HCT116 (cell line): ENCODE measurements around the gene NUBPL. TPM values are rescaled to one million over a fixed set of nuclear protein-coding genes. Genes with fewer than 3 reads are reported as not detected.

Source experiments
- ATAC-seq: fragments of 200-7000 bp; cut with Tn5 transposase; 2 replicates; pipeline ENCODE4 v1.9.1; 2020; ENCODE audit warnings: mild to moderate bottlenecking, moderate library complexity
- BruUV-seq: library from RNA; stranded (reverse); fragments of 400-500 nt; replicated peaks from 2 replicates; lab custom pipeline; 2021; lab: Mats Ljungman, UMichigan
- CTCF ChIA-PET: fragments of 300-600 bp; sonication (Branson Sonifier 250); formaldehyde crosslinking; loops from one replicate; lab custom pipeline; 2021; ENCODE audit warnings: antibody characterized with exemption; lab: Charles Lee
- POLR2A ChIA-PET: fragments of 300-600, 350-600 bp; sonication (Branson Sonifier 250); formaldehyde crosslinking; loops from one replicate; lab custom pipeline; 2021; ENCODE audit warnings: antibody characterized with exemption; lab: Charles Lee
- RAD21 ChIA-PET, 2 experiments: fragments of 300-600 bp; sonication (Branson Sonifier 250); formaldehyde crosslinking; loops; one replicate each; lab custom pipeline; 2023; ENCODE audit warnings: low total read pairs in 2 of 2; ENCODE audit not compliant: uncharacterized antibody in 2 of 2, unreplicated experiment in 2 of 2, low non-redundant PET in 1 of 2; lab: Charles Lee
- DNase-seq: peaks from one replicate; pipeline ENCODE4 v3.0.0-alpha.2; 2010; ENCODE audit warnings: low read depth, low spot score
- H2AFZ ChIP-seq: fragments of 200-600 bp; shearing (Covaris generic), sonication (generic); 2 replicates; pipeline ENCODE4 v1.6.1; 2017; ENCODE audit warnings: low read depth, mixed run types, mixed read lengths, antibody characterized with exemption, low read length; ENCODE audit not compliant: poor library complexity, severe bottlenecking
- H3K27ac ChIP-seq: 2 replicates; pipeline ENCODE4 v1.5.1; 2012; ENCODE audit warnings: low read depth, low read length
- H3K27me3 ChIP-seq: fragments of 200-600 bp; sonication (generic); 2 replicates; pipeline ENCODE4 v1.6.1; 2016; ENCODE audit warnings: mixed run types, low read length, mixed read lengths; ENCODE audit not compliant: insufficient read depth
- H3K36me3 ChIP-seq, 2 experiments: fragments of 200-500 bp in 1 of 2; fragments of 200-600 bp in 1 of 2; sonication (Bioruptor generic) in 1 of 2; sonication (generic) in 1 of 2; 2 replicates each; pipeline versions ENCODE4 v1.5.1 to v1.6.1; 2014 to 2016; ENCODE audit warnings: low read length in 2 of 2, inconsistent platforms in 1 of 2, mixed read lengths in 1 of 2, mixed run types in 1 of 2; ENCODE audit not compliant: insufficient read depth in 2 of 2, control insufficient read depth in 1 of 2
- H3K4me1 ChIP-seq, 2 experiments: fragments of 200-600 bp in 1 of 2; sonication (generic) in 1 of 2; 2 replicates each; pipeline versions ENCODE4 v1.5.1 to v1.6.1; 2012 to 2017; ENCODE audit warnings: low read length in 2 of 2, inconsistent platforms in 1 of 2, mild to moderate bottlenecking in 1 of 2, mixed read lengths in 1 of 2, mixed run types in 1 of 2, moderate library complexity in 1 of 2; ENCODE audit not compliant: insufficient read depth in 2 of 2, control insufficient read depth in 1 of 2
- H3K4me2 ChIP-seq: fragments of 200-600 bp; sonication (generic); 2 replicates; pipeline ENCODE4 v1.6.1; 2017; ENCODE audit warnings: mixed run types, low read length, mixed read lengths
- H3K4me3 ChIP-seq, 2 experiments: fragments of 200-600 bp in 1 of 2; sonication (generic) in 1 of 2; replicated peaks in 1 of 2; 2 replicates each; pipeline ENCODE4 v1.5.1; 2011 to 2016; ENCODE audit warnings: low read length in 2 of 2, control low read depth in 1 of 2, low read depth in 1 of 2, mild to moderate bottlenecking in 1 of 2, mixed read lengths in 1 of 2, mixed run types in 1 of 2
- H3K79me2 ChIP-seq: fragments of 200-600 bp; sonication (generic); 2 replicates; pipeline ENCODE4 v1.6.1; 2017; ENCODE audit warnings: mild to moderate bottlenecking, mixed run types, low read length, moderate library complexity, mixed read lengths; ENCODE audit not compliant: insufficient read depth
- H3K9ac ChIP-seq: fragments of 200-600 bp; sonication (generic); 2 replicates; pipeline ENCODE4 v1.6.1; 2016; ENCODE audit warnings: low read length, mixed read lengths
- H3K9me2 ChIP-seq: fragments of 200-600 bp; sonication (generic), shearing (Covaris generic); 2 replicates; pipeline ENCODE4 v1.6.1; 2017; ENCODE audit warnings: mixed run types, mild to moderate bottlenecking, moderate library complexity; ENCODE audit not compliant: insufficient read depth
- H3K9me3 ChIP-seq, 2 experiments: fragments of 200-500 bp in 1 of 2; fragments of 200-600 bp in 1 of 2; sonication (Bioruptor generic) in 1 of 2; sonication (generic) in 1 of 2; 2 replicates each; pipeline ENCODE4 v1.6.1; 2014 to 2017; ENCODE audit warnings: low read length in 2 of 2, mixed read lengths in 2 of 2, inconsistent platforms in 1 of 2, low read depth in 1 of 2, mild to moderate bottlenecking in 1 of 2, mixed run types in 1 of 2, moderate library complexity in 1 of 2; ENCODE audit not compliant: control insufficient read depth in 1 of 2, insufficient read depth in 1 of 2
- H4K20me1 ChIP-seq: fragments of 200-600 bp; sonication (generic), shearing (Covaris generic); 2 replicates; pipeline ENCODE4 v1.6.1; 2017; ENCODE audit warnings: mixed run types, mild to moderate bottlenecking, moderate library complexity; ENCODE audit not compliant: insufficient read depth
- CBX3 ChIP-seq: IDR thresholded peaks from 2 replicates; pipeline ENCODE4 v1.6.1; 2012; ENCODE audit warnings: low read depth
- CEBPB ChIP-seq: IDR thresholded peaks from 2 replicates; pipeline ENCODE4 v1.6.1; 2012; ENCODE audit warnings: low read depth
- EGR1 ChIP-seq: IDR thresholded peaks from 2 replicates; pipeline ENCODE4 v1.6.1; 2012; ENCODE audit warnings: low read depth
- ELF1 ChIP-seq: IDR thresholded peaks from 2 replicates; pipeline ENCODE4 v1.6.1; 2012; ENCODE audit warnings: low read depth, borderline replicate concordance
- EZH2 ChIP-seq: fragments of 200-600 bp; sonication (generic); IDR thresholded peaks from 2 replicates; pipeline ENCODE4 v1.6.1; 2017; ENCODE audit warnings: antibody characterized with exemption, mixed run types
- FOSL1 ChIP-seq: IDR thresholded peaks from 2 replicates; pipeline ENCODE4 v1.6.1; 2012; ENCODE audit warnings: low read depth
- POLR2A ChIP-seq: IDR thresholded peaks from 2 replicates; pipeline ENCODE4 v1.7.0; 2011; ENCODE audit warnings: borderline replicate concordance; ENCODE audit not compliant: insufficient read depth, insufficient read length; ENCODE audit errors: extremely low read depth
- SIN3A ChIP-seq: IDR thresholded peaks from 2 replicates; pipeline ENCODE4 v1.6.1; 2012; ENCODE audit warnings: low read depth
- YY1 ChIP-seq: IDR thresholded peaks from 2 replicates; pipeline ENCODE4 v1.6.1; 2011; ENCODE audit warnings: low read length, low read depth, moderate library complexity, mild to moderate bottlenecking; ENCODE audit not compliant: insufficient replicate concordance; ENCODE audit errors: extremely low read depth
- ZFX ChIP-seq: fragments of 450-650 bp; IDR thresholded peaks from 2 replicates; pipeline ENCODE4 v1.6.1; 2017
- ZNF274 ChIP-seq: fragments of 200-500 bp; sonication (Bioruptor generic); IDR thresholded peaks from 2 replicates; pipeline ENCODE4 v1.6.1; 2014; ENCODE audit warnings: mild to moderate bottlenecking, low read depth, low read length, inconsistent platforms
- intact Hi-C: fragments of 100-400 bp; cut with micrococcal nuclease; formaldehyde crosslinking; loops from 2 replicates; pipeline ENCODE4 v1.10.0; 2022
- total RNA-seq: library from RNA; stranded (reverse); gene quantifications from one replicate; pipeline ENCODE4 v1.2.1, GENCODE V29; 2021; ENCODE audit not compliant: unreplicated experiment
- TF ChIP-seq, protein P1 (sequence below): IDR thresholded peaks from 2 replicates; pipeline ENCODE4 v1.6.1; 2012
- TF ChIP-seq, protein P2 (sequence below): IDR thresholded peaks from 2 replicates; pipeline ENCODE4 v1.6.1; 2011; ENCODE audit warnings: mild to moderate bottlenecking, low read length, moderate library complexity; ENCODE audit not compliant: insufficient replicate concordance; ENCODE audit errors: extremely low read depth

NUBPL gene
- total RNA-seq, 1 experiment from 2014 or later, result 11.3 TPM

DNA sequence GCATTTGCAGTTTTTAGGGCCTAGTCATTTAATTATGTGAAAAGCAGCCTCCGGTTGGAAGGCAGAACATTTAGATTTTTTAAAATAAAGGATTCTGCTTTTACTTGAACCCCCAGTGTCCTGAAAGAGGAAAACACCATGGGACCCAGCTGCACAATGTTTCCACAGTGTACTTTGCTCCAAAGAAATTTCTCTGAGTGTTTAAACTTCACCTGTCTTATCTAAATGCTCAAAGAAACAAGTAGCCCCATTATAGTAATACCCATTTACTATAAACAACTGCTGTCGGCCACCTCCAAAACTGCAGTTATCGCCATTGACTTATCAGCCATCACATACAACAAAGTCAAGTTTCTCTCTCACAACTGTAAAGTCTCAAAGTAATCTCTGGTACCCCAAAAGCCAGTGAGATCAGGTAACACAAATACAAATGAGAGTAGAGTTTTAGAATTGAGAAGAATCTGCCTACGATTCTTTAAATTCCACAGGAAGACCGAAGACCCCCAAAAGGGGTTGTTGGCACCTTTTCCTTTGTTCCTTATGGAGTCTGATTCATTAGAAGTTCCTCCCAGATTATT is 205.2 kb downstream of the NUBPL start:
- Histone ChIP-seq H3K36me3 (no peaks in the 10 kb centered on the region), H3K4me2 (no peak overlapping the region), H2AFZ (no peak overlapping the region), H3K27me3 (no peaks in the 10 kb centered on the region), H3K9ac (no peak overlapping the region), H3K4me3 (no peak overlapping the region), H3K79me2 (no peaks in the 10 kb centered on the region), H3K4me1 (peaks cover 3 to 4% of the 10 kb centered on the region in 2 experiments; a peak in 2 of 4 replicates), H3K9me2 (no peaks in the 10 kb centered on the region), H4K20me1 (no peaks in the 10 kb centered on the region), H3K27ac (no peak overlapping the region), H3K9me3 (no peaks in the 10 kb centered on the region)
- ATAC-seq (no peak), DNase-seq (no peak)
- CTCF ChIA-PET, result no interaction called here
- RAD21 ChIA-PET, result no interaction called here
- no peak for TF ChIP-seq POLR2A
- TF ChIP-seq YY1, result no peak
- TF ChIP-seq FOSL1, result no peak
- no peak for TF ChIP-seq CBX3
- no peak for TF ChIP-seq EGR1
- TF ChIP-seq SIN3A, result no peak
- no peak for TF ChIP-seq ZNF274
- no peak for TF ChIP-seq ZFX
- TF ChIP-seq, protein P1, sequence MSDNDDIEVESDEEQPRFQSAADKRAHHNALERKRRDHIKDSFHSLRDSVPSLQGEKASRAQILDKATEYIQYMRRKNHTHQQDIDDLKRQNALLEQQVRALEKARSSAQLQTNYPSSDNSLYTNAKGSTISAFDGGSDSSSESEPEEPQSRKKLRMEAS, result no peak
- TF ChIP-seq, protein P2, sequence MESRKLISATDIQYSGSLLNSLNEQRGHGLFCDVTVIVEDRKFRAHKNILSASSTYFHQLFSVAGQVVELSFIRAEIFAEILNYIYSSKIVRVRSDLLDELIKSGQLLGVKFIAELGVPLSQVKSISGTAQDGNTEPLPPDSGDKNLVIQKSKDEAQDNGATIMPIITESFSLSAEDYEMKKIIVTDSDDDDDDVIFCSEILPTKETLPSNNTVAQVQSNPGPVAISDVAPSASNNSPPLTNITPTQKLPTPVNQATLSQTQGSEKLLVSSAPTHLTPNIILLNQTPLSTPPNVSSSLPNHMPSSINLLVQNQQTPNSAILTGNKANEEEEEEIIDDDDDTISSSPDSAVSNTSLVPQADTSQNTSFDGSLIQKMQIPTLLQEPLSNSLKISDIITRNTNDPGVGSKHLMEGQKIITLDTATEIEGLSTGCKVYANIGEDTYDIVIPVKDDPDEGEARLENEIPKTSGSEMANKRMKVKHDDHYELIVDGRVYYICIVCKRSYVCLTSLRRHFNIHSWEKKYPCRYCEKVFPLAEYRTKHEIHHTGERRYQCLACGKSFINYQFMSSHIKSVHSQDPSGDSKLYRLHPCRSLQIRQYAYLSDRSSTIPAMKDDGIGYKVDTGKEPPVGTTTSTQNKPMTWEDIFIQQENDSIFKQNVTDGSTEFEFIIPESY, result no peak
- no peak for TF ChIP-seq EZH2
- no peak for TF ChIP-seq ELF1
- TF ChIP-seq CEBPB, result no peak
- no TSS peak for BruUV-seq
- intact Hi-C loops, result no loop called here
- POLR2A ChIA-PET, result no interaction called here
